Measurements from ENCODE around the gene HSPG2.

The HSPG2 gene

GRCh38 chr1:21773585-21773984, 163.5 kb downstream of the HSPG2 start:
- DNase-seq (ENCODE audit: low read depth in 1 of 2, low spot score in 1 of 2): no peak
- TF ChIP-seq REST (IDR thresholded peaks at IDR 0.05; ENCODE audit: insufficient replicate concordance, low read depth) (no peak), CTCF (IDR thresholded peaks at IDR 0.05; ENCODE audit: insufficient read depth, low read length) (no peak), GABPA (IDR thresholded peaks at IDR 0.05; ENCODE audit: low read depth) (no peak), POLR2AphosphoS5 (IDR thresholded peaks at IDR 0.05; ENCODE audit: low read depth) (no peak), SPI1 (IDR thresholded peaks at IDR 0.05; ENCODE audit: borderline replicate concordance, low read depth) (no peak)
- peak overlapping the region; percentile 25; the same call in 1 of the 2 replicates for H3K27ac ChIP-seq (replicated peaks)
- no peak overlapping the region for H3K4me3 ChIP-seq (replicated peaks; ENCODE audit: insufficient read depth, low read length)
- no peaks in the 10 kb centered on the region for H3K27me3 ChIP-seq (ENCODE audit: insufficient read depth, poor library complexity, severe bottlenecking)
